Neutrophil (primary cell): ENCODE results near the gene DIP2C.

Experiments
- H3K27ac ChIP-seq: fragments of 200-600 bp; sonication (generic); 2 replicates; pipeline ENCODE4 v1.5.1; 2016; ENCODE audit warnings: mild to moderate bottlenecking, moderate library complexity
- H3K27me3 ChIP-seq: fragments of 200-600 bp; sonication (generic); 2 replicates; pipeline ENCODE4 v1.6.0; 2016; ENCODE audit warnings: mild to moderate bottlenecking
- H3K36me3 ChIP-seq: fragments of 200-600 bp; sonication (generic); 2 replicates; pipeline ENCODE4 v1.5.1; 2017
- H3K4me1 ChIP-seq, 2 experiments: fragments of 200-600 bp in 1 of 2; sonication (generic) in 1 of 2; 1 replicate in 1 of 2; 2 replicates in 1 of 2; pipeline versions ENCODE4 v1.5.1 to v1.6.1; 2013 to 2016; ENCODE audit warnings: low read depth in 1 of 2, low read length in 1 of 2, mild to moderate bottlenecking in 1 of 2, moderate library complexity in 1 of 2; ENCODE audit not compliant: control insufficient read depth in 1 of 2, insufficient read depth in 1 of 2
- H3K4me3 ChIP-seq, 2 experiments: fragments of 200-600 bp in 1 of 2; sonication (generic) in 1 of 2; 1 replicate in 1 of 2; 2 replicates in 1 of 2; pipeline ENCODE4 v1.5.1; 2013 to 2016; ENCODE audit warnings: low read depth in 1 of 2, low read length in 1 of 2, mild to moderate bottlenecking in 1 of 2, moderate library complexity in 1 of 2
- H3K9me3 ChIP-seq: fragments of 200-600 bp; sonication (generic); 2 replicates; pipeline ENCODE4 v1.5.1; 2016
- CTCF ChIP-seq: fragments of 200-600 bp; sonication (generic); IDR thresholded peaks from 2 replicates; pipeline ENCODE4 v1.5.1; 2016; ENCODE audit warnings: antibody characterized with exemption

Gene DIP2C

GRCh38 chr10:565676-566075 lies 123.8 kb downstream of the DIP2C start:
- no peaks in the 10 kb centered on the region for H3K9me3 ChIP-seq
- H3K27ac ChIP-seq, result no peak overlapping the region
- no peaks in the 10 kb centered on the region for H3K27me3 ChIP-seq
- no peaks in the 10 kb centered on the region for H3K36me3 ChIP-seq
- H3K4me3 ChIP-seq, result no peak overlapping the region
- H3K4me1 ChIP-seq, result no peaks in the 10 kb centered on the region
- TF ChIP-seq CTCF, result no peak

- no peaks in the 10 kb centered on the region for H3K9me3 ChIP-seq
- H3K27me3 ChIP-seq, result no peaks in the 10 kb centered on the region
- no peaks in the 10 kb centered on the region for H3K36me3 ChIP-seq
- H3K4me1 ChIP-seq, result no peaks in the 10 kb centered on the region
- no peak for TF ChIP-seq CTCF
- H3K27ac ChIP-seq, result no peak overlapping the region
- no peak overlapping the region for H3K4me3 ChIP-seq
Observed at GRCh38 chr10:565146-565545, 124.3 kb downstream of the DIP2C start.

- Histone ChIP-seq H3K27me3 (no peaks in the 10 kb centered on the region), H3K9me3 (no peaks in the 10 kb centered on the region), H3K27ac (no peak overlapping the region), H3K36me3 (no peaks in the 10 kb centered on the region), H3K4me3 (no peak overlapping the region), H3K4me1 (no peaks in the 10 kb centered on the region)
- TF ChIP-seq CTCF, result no peak
Observed at GRCh38 chr10:563827-564226, 125.6 kb downstream of the DIP2C start.

- TF ChIP-seq CTCF, result no peak
- H3K27ac ChIP-seq, result no peak overlapping the region
Observed at GRCh38 chr10:562142-562541, 127.3 kb downstream of the DIP2C start.

GRCh38 chr10:561721-562120 lies 127.7 kb downstream of the DIP2C start:
- no peak overlapping the region for H3K27ac ChIP-seq
- H3K9me3 ChIP-seq, result no peaks in the 10 kb centered on the region
- no peaks in the 10 kb centered on the region for H3K4me1 ChIP-seq
- no peak for TF ChIP-seq CTCF
- no peaks in the 10 kb centered on the region for H3K36me3 ChIP-seq
- no peaks in the 10 kb centered on the region for H3K27me3 ChIP-seq
- no peak overlapping the region for H3K4me3 ChIP-seq

More at GRCh38 chr10:562142-562541, 127.3 kb downstream of the DIP2C start:
- Histone ChIP-seq H3K4me3 (no peak overlapping the region), H3K4me1 (no peaks in the 10 kb centered on the region), H3K27me3 (no peaks in the 10 kb centered on the region), H3K36me3 (no peaks in the 10 kb centered on the region), H3K9me3 (no peaks in the 10 kb centered on the region)
